ENCODE results near the gene KDM6B. TPM values are rescaled to one million over a fixed set of nuclear protein-coding genes. Genes with fewer than 3 reads are reported as not detected.

The KDM6B gene
- polyA plus RNA-seq, 1 experiment, result 0.91 TPM

DNA sequence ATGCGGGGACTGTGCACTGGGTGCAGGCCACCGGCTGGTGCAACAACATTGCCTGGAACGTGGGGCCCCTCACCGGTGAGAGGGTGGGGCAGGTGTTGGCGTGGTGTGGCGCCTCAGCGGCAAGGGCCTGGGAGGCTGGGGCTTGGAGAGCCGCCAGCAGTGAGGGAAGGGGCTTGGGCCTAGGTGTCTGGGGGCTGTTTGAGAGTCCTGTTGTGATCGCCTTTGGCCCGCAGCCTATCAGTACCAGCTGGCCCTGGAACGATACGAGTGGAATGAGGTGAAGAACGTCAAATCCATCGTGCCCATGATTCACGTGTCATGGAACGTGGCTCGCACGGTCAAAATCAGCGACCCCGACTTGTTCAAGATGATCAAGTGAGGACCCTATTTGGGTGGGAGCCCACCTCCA lies 18.2 kb downstream of the KDM6B start:
- peaks cover 46% of the 10 kb centered on the region for H3K36me3 ChIP-seq (ENCODE audit: control insufficient read depth, insufficient read depth, low read length)
- TF ChIP-seq, protein P1, sequence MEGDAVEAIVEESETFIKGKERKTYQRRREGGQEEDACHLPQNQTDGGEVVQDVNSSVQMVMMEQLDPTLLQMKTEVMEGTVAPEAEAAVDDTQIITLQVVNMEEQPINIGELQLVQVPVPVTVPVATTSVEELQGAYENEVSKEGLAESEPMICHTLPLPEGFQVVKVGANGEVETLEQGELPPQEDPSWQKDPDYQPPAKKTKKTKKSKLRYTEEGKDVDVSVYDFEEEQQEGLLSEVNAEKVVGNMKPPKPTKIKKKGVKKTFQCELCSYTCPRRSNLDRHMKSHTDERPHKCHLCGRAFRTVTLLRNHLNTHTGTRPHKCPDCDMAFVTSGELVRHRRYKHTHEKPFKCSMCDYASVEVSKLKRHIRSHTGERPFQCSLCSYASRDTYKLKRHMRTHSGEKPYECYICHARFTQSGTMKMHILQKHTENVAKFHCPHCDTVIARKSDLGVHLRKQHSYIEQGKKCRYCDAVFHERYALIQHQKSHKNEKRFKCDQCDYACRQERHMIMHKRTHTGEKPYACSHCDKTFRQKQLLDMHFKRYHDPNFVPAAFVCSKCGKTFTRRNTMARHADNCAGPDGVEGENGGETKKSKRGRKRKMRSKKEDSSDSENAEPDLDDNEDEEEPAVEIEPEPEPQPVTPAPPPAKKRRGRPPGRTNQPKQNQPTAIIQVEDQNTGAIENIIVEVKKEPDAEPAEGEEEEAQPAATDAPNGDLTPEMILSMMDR (IDR thresholded peaks at IDR 0.05; ENCODE audit: insufficient read depth, low read depth, low read length), result no peak
- no peaks in the 10 kb centered on the region for H3K27me3 ChIP-seq (ENCODE audit: control insufficient read depth, insufficient read depth, low read length)
- ChIA-PET CTCF (interaction anchor here (1.4 kb wide), 1 partner anchor 18 kb away, joined by 5 read pairs; no protein-coding TSS in a partner anchor), POLR2A (no interaction called here)
- H3K4me3 ChIP-seq (ENCODE audit: low read depth, low read length), result no peak overlapping the region
- DNase-seq (ENCODE audit: low read depth), result no peak

DNA sequence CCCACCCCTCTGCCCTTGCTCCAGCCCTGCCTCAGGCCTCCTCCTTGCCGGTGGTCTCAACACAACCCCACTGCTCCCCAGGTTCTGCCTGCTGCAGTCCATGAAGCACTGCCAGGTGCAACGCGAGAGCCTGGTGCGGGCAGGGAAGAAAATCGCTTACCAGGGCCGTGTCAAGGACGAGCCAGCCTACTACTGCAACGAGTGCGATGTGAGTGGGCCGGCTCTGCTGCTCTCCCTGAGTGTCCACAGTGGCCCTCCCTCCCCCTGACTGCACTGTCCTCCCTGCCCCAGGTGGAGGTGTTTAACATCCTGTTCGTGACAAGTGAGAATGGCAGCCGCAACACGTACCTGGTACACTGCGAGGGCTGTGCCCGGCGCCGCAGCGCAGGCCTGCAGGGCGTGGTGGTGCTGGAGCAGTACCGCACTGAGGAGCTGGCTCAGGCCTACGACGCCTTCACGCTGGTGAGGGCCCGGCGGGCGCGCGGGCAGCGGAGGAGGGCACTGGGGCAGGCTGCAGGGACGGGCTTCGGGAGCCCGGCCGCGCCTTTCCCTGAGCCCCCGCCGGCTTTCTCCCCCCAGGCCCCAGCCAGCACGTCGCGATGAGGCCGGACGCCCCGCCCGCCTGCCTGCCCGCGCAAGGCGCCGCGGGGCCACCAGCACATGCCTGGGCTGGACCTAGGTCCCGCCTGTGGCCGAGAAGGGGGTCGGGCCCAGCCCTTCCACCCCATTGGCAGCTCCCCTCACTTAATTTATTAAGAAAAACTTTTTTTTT lies 19.1 kb downstream of the KDM6B start:
- H3K4me3 ChIP-seq (ENCODE audit: low read depth, low read length), result no peak overlapping the region
- H3K36me3 ChIP-seq (ENCODE audit: control insufficient read depth, insufficient read depth, low read length), result peaks cover 41% of the 10 kb centered on the region
- DNase-seq (ENCODE audit: low read depth), result no peak
- no peaks in the 10 kb centered on the region for H3K27me3 ChIP-seq (ENCODE audit: control insufficient read depth, insufficient read depth, low read length)
- ChIA-PET CTCF (no interaction called here), POLR2A (no interaction called here)
- TF ChIP-seq, protein P1 (IDR thresholded peaks at IDR 0.05; ENCODE audit: insufficient read depth, low read depth, low read length), result no peak

DNA sequence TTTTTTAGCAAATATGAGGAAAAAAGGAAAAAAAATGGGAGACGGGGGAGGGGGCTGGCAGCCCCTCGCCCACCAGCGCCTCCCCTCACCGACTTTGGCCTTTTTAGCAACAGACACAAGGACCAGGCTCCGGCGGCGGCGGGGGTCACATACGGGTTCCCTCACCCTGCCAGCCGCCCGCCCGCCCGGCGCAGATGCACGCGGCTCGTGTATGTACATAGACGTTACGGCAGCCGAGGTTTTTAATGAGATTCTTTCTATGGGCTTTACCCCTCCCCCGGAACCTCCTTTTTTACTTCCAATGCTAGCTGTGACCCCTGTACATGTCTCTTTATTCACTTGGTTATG lies 19.6 kb downstream of the KDM6B start:
- TF ChIP-seq, protein P1 (IDR thresholded peaks at IDR 0.05; ENCODE audit: insufficient read depth, low read depth, low read length), result no peak
- no peak for DNase-seq (ENCODE audit: low read depth)
- no peaks in the 10 kb centered on the region for H3K27me3 ChIP-seq (ENCODE audit: control insufficient read depth, insufficient read depth, low read length)
- H3K36me3 ChIP-seq (ENCODE audit: control insufficient read depth, insufficient read depth, low read length), result peaks cover 40% of the 10 kb centered on the region
- ChIA-PET CTCF (no interaction called here), POLR2A (no interaction called here)
- no peak overlapping the region for H3K4me3 ChIP-seq (ENCODE audit: low read depth, low read length)

DNA sequence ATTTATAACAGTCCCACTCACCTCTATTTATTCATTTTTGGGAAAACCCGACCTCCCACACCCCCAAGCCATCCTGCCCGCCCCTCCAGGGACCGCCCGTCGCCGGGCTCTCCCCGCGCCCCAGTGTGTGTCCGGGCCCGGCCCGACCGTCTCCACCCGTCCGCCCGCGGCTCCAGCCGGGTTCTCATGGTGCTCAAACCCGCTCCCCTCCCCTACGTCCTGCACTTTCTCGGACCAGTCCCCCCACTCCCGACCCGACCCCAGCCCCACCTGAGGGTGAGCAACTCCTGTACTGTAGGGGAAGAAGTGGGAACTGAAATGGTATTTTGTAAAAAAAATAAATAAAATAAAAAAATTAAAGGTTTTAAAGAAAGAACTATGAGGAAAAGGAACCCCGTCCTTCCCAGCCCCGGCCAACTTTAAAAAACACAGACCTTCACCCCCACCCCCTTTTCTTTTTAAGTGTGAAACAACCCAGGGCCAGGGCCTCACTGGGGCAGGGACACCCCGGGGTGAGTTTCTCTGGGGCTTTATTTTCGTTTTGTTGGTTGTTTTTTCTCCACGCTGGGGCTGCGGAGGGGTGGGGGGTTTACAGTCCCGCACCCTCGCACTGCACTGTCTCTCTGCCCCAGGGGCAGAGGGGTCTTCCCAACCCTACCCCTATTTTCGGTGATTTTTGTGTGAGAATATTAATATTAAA lies 20.2 kb downstream of the KDM6B start:
- H3K27me3 ChIP-seq (ENCODE audit: control insufficient read depth, insufficient read depth, low read length), result no peaks in the 10 kb centered on the region
- TF ChIP-seq, protein P1 (IDR thresholded peaks at IDR 0.05; ENCODE audit: insufficient read depth, low read depth, low read length), result no peak
- POLR2A ChIA-PET, result no interaction called here
- H3K4me3 ChIP-seq (ENCODE audit: low read depth, low read length), result no peak overlapping the region
- DNase-seq (ENCODE audit: low read depth), result no peak
- CTCF ChIA-PET, result no interaction called here
- peaks cover 36% of the 10 kb centered on the region for H3K36me3 ChIP-seq (ENCODE audit: control insufficient read depth, insufficient read depth, low read length)

DNA sequence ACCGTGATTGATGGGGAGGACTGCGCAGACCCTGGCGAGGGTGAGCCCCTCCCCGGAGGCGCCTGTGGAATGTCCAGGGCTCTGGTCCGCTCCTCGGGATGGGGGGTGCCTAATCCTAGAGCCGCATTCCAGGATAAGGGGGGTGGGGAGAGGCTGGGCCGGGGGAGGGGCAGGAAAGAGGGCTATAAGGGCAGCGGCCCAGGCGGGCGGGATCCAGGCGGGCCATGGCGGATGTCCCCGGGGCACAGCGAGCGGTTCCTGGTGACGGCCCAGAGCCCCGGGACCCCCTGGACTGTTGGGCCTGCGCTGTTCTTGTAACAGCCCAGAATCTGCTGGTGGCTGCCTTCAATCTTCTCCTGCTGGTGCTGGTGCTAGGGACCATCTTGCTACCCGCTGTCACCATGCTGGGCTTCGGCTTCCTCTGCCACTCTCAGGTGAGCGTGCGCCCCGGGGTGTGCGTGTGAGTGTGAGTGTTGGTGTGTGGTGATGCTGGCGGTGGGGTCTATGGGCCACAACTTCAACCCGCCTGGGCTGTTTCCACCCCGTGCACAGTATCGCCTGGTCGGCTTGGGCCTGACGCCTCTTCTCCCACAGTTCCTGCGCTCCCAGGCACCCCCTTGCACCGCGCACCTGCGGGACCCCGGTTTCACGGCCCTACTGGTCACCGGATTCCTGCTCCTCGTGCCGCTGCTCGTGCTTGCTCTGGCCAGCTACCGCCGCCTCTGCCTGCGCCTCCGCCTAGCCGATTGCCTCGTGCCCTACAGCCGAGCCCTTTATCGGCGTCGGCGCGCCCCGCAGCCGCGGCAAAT lies 21.0 kb downstream of the KDM6B start, which contains the start of gene TMEM88:
Gene TMEM88, plus strand, starts transcription at position 216 of the 809 bp plus-strand sequence. Its CDS starts 9 bp downstream, at position 225.
- Histone ChIP-seq H3K4me3 (ENCODE audit: low read depth, low read length) (no peak within 1 kb of the TSS; the same call in 1 of the 2 replicates), H3K36me3 (ENCODE audit: control insufficient read depth, insufficient read depth, low read length) (peaks cover 28% of the 10 kb centered on the region), H3K27me3 (ENCODE audit: control insufficient read depth, insufficient read depth, low read length) (no peaks in the 10 kb centered on the region)
- CTCF ChIA-PET, result interaction anchor here (0.7 to 3.0 kb wide), 5 partner anchors 18 to 202 kb away, joined by 3 to 23 read pairs (median 12); no protein-coding TSS in a partner anchor
- POLR2A ChIA-PET, result interaction anchor here (0.6 kb wide), 2 partner anchors 10 to 13 kb away, joined by 3 to 7 read pairs; no protein-coding TSS in a partner anchor
- DNase-seq (ENCODE audit: low read depth), result no peak
- TF ChIP-seq, protein P1 (IDR thresholded peaks at IDR 0.05; ENCODE audit: insufficient read depth, low read depth, low read length), result no peak

Measured in BJ (cell line).